ENCODE results near the gene CDH15. TPM values are rescaled to one million over a fixed set of nuclear protein-coding genes. Genes with fewer than 3 reads are reported as not detected.

CDH15 gene
- total and polyA plus RNA-seq, 2 of the 13 experiments (the other 11 are each of a cell fraction or from before 2014, with no cell fraction given) = 0.74 to 2.2 TPM

DNA sequence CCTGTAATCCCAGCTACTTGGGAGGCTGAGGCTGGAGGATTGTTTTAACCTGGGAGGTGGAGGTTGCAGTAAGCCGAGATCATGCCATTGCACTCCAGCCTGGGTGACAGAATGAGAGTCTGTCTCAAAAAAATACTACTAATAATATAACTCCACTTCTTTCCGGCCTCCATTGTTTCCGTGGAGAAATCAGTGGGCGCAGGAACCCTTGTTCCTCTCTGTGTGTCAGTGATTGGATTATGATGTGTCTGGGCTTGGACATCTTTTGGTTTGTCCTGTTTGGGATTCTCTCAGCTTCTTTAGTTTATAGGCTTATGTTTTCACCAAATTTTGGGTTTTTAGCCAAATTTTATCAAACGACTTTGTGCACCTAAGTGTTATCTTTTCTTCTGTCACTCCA lies 41.1 kb upstream of the CDH15 start (continued):
- no peak for TF ChIP-seq MYC (CRISPR knock-in tag; IDR thresholded peaks at IDR 0.05; ENCODE audit: borderline replicate concordance)

DNA sequence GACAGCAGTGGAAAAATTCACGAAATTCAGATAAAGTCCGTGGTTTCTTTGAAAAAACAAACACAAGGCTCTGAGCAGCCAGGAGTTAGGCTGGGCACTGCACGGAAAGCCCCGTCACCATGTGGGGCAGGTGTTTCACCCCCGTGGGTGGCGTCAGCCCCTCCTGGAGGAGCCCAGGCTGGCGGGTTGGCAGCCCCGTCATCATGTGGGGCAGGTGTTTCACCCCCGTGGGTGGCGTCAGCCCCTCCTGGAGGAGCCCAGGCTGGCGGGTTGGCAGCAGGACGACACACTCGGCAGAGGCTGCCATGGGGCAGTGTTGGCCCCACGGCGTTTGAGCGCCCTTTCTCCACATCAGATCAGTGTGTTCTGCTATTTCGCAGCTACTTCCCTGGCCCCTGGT lies 39.8 kb upstream of the CDH15 start:
- WGBS (ENCODE audit: low lambda C conversion rate) = 95% methylated on average over 10 of the region's 17 CpGs
- ATAC-seq (no peak), FAIRE-seq (no peak), DNase-seq (ENCODE audit: low spot score) (no peak)
- in situ Hi-C loops (cut with HindIII; ENCODE audit: extremely low pct_ligation_motif_present, low pct_unique_long_range_greater_than_20kb) (no loop called here), intact Hi-C loops (cut with micrococcal nuclease; ENCODE audit: unreplicated experiment) (no loop called here)
- POLR2A ChIA-PET = no interaction called here
- Histone ChIP-seq H3K27me3 (ENCODE audit: control insufficient read depth in 1 of 2, insufficient read depth in 2 of 2, low read length in 2 of 2) (no peaks in the 10 kb centered on the region), H4K20me1 (ENCODE audit: insufficient read depth, low read length) (no peaks in the 10 kb centered on the region), H3K4me1 (ENCODE audit: insufficient read depth, low read length) (no peaks in the 10 kb centered on the region), H3K9me3 (ENCODE audit: low read length) (no peaks in the 10 kb centered on the region), H3K36me3 (replicated peaks in 1 of 2; ENCODE audit: control insufficient read depth in 1 of 2, insufficient read depth in 2 of 2, low read length in 2 of 2) (peaks cover 12 to 31% of the 10 kb centered on the region in 2 experiments; a peak in 4 of 5 replicates), H3K4me2 (ENCODE audit: low read depth, low read length) (no peak overlapping the region), H3K27ac (ENCODE audit: extremely low read length, insufficient read depth, low read length) (no peak overlapping the region), H3K79me2 (ENCODE audit: insufficient read depth, low read length) (no peaks in the 10 kb centered on the region), H2AFZ (ENCODE audit: low read length) (no peak overlapping the region), H3K9ac (ENCODE audit: insufficient read depth, low read depth, low read length) (no peak overlapping the region), H3K4me3 (replicated peaks in 1 of 3; ENCODE audit: insufficient read depth in 1 of 3, low read depth in 2 of 3, low read length in 3 of 3) (no peak overlapping the region)
- BruUV-seq (replicated peaks) = no TSS peak
- TF ChIP-seq, protein P1, sequence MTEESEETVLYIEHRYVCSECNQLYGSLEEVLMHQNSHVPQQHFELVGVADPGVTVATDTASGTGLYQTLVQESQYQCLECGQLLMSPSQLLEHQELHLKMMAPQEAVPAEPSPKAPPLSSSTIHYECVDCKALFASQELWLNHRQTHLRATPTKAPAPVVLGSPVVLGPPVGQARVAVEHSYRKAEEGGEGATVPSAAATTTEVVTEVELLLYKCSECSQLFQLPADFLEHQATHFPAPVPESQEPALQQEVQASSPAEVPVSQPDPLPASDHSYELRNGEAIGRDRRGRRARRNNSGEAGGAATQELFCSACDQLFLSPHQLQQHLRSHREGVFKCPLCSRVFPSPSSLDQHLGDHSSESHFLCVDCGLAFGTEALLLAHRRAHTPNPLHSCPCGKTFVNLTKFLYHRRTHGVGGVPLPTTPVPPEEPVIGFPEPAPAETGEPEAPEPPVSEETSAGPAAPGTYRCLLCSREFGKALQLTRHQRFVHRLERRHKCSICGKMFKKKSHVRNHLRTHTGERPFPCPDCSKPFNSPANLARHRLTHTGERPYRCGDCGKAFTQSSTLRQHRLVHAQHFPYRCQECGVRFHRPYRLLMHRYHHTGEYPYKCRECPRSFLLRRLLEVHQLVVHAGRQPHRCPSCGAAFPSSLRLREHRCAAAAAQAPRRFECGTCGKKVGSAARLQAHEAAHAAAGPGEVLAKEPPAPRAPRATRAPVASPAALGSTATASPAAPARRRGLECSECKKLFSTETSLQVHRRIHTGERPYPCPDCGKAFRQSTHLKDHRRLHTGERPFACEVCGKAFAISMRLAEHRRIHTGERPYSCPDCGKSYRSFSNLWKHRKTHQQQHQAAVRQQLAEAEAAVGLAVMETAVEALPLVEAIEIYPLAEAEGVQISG (CRISPR knock-in tag; IDR thresholded peaks at IDR 0.05) = no peak
- TF ChIP-seq DPF2 (CRISPR knock-in tag; IDR thresholded peaks at IDR 0.05; ENCODE audit: borderline replicate concordance, low read depth) (no peak), TP53 (CRISPR knock-in tag; conservative IDR thresholded peaks at IDR 0.05) (no peak), HNF4A (CRISPR knock-in tag; IDR thresholded peaks at IDR 0.05) (no peak)
- CTCF ChIA-PET (ENCODE audit: low intra/inter-chr PET ratio, low total read pairs) = no interaction called here
